ENCODE results near the gene DCK.
A peak's percentile ranks its signal among the peaks of the same experiment; 100 is the strongest.
"Not testable (repeated sequence)": the region's sequence is repeated elsewhere in the genome, so short reads cannot be mapped to it uniquely, and the experiment has no call there.

Gene DCK

GRCh38 chr4:71001363-71001762 lies 7.9 kb downstream of the DCK start:
- not testable (repeated sequence) for DNase-seq (ENCODE audit: low read depth in 2 of 2)

GRCh38 chr4:71004281-71004851 lies 10.9 kb downstream of the DCK start:
- DNase-seq (ENCODE audit: low read depth in 2 of 2): peak in 1 of 2 donors; percentile 24

DNA sequence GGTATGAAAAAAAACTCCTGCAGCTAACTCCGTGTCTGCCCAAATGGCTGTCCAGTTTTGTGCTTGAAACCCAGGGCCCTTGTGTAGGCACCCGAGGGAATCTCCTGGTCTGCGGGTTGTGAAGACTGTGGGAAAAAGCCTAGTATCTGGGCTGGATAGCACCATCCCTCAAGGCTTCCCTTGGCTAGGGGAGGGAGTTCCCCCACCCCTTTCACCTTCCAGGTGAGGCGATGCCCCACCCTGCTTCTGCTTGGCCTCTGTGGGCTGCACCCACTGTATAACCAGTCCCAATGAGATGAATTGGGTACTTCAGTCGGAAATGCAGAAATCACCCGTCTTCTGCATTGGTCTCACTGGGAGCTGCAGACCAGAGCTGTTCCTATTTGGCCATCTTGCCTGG lies 11.6 kb downstream of the DCK start:
- not testable (repeated sequence) for DNase-seq (ENCODE audit: low read depth in 2 of 2)

DNA sequence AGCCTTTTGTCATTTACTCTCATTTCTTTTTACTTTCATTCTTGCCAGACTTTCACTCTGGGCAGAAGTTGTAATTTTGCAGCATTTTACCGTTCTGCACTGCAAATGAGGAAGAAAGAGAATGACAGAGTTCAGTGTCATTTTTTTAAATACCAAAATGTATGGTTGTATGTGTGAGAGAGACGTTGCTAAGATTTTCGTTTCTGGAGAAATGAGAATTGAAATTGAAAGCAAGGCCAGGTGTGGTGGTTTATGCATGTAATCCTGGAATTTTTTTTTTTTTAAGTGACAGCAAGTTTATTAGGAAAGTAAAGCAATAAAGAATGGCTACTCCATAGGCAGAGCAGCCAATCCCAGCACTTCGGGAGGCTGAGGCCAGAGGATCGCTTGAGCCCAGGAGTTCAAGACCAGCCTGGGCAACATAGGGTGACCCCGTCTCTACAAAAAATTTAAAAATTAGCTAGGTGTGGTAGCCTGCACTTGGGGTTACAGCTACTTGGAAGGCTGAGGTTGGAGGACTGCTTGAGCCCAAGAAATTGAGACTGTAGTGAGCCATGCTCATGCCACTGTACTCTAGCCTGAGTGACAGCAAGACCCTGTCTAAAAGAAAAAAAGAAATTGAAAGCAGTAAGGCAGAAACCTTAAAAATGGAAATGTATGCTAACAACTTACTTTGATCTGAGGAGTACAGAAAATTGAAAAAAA lies 12.9 kb downstream of the DCK start:
- no peak for DNase-seq (ENCODE audit: low read depth in 2 of 2)

DNA sequence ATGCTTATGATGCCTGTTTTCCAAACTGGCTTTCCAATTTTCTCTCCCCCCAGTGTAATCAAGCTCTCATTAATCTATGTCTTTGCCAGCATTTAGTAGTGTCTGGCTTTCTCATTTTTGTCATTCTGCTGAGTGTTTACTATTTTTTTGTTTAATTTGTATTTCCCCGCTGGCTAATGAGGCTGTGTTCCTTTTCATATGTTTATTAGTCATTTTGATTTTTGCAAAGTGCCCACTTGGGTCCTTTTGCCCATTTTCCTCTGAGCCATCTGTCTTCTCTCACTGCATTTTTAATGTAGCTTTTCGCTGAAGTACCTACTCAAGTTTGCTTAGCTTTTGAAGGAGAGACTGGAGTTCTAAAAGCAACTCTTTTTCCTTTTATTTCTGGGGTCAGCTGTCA lies 14.7 kb downstream of the DCK start:
- DNase-seq (ENCODE audit: low read depth in 2 of 2): no peak

GRCh38 chr4:71009086-71009485 lies 15.6 kb downstream of the DCK start:
- no peak for DNase-seq (ENCODE audit: low read depth in 2 of 2)

GRCh38 chr4:71009890-71010588 lies 16.6 kb downstream of the DCK start:
- DNase-seq (ENCODE audit: low read depth in 2 of 2): no peak

GRCh38 chr4:71011451-71011850 lies 18.0 kb downstream of the DCK start:
- DNase-seq (ENCODE audit: low read depth in 2 of 2): no peak

GRCh38 chr4:71017391-71017790 lies 23.9 kb downstream of the DCK start:
- DNase-seq (ENCODE audit: low read depth in 2 of 2): not testable (repeated sequence)

- no peak for DNase-seq (ENCODE audit: low read depth in 2 of 2)
These were observed 27.2 kb downstream of the DCK start for GRCh38 chr4:71020611-71021010.

DNA sequence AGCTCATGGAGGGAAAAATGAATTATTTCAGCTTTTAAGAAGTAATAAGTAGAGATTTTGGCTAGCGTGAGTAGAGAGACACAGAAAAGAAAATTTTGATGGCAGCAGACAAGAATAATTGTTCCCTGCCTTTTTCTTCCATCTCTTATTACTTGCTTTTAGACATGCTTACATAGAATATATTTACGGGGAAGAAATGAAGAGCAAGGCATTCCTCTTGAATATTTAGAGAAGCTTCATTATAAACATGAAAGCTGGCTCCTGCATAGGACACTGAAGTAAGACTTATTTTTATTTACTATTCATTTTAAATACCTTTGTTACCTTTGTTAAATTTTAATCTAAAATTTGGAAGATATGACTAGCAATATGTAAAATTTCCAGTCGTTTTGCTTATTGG lies 32.2 kb downstream of the DCK start:
- no peak for DNase-seq (ENCODE audit: low read depth in 2 of 2)

DNA sequence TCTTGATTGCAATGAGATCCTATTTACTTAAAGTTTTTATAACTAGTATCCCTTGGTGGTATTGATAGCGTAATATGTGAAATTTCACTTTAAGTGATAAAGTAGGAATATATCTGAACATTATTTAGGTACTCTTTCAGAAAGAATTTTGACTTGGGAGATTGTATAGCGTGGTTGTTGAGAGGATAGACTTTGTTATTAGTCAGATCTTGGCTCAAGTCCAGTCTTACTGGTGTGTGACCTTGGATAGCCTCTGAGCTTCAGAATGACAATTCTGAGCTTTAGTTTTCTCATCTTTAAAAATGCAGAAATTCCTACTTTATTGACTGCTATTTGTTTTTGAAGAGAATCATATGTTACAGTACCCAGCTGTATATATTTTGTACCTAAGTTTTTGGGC lies 32.6 kb downstream of the DCK start:
- no peak for DNase-seq (ENCODE audit: low read depth in 2 of 2)

DNA sequence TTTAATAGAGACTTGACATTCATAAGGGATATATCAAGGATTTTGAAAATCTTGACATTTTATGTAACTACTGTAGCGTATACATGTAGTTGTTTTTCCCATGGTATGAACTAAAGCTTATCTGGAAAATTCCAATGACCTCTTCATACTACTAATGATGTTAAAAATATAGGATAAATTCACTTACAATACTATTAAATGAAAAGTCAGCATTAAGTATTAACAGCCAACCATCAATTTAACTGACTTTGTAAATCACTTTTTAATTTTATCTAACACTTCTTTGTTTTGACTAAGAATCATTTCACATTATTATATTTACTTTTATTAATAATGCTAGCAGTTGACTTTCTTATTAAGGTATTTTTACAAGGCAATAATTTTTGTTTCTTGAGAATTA lies 34.2 kb downstream of the DCK start:
- DNase-seq (ENCODE audit: low read depth in 2 of 2): no peak

GRCh38 chr4:71029504-71029903 lies 36.1 kb downstream of the DCK start:
- DNase-seq (ENCODE audit: low read depth in 2 of 2): no peak

DNA sequence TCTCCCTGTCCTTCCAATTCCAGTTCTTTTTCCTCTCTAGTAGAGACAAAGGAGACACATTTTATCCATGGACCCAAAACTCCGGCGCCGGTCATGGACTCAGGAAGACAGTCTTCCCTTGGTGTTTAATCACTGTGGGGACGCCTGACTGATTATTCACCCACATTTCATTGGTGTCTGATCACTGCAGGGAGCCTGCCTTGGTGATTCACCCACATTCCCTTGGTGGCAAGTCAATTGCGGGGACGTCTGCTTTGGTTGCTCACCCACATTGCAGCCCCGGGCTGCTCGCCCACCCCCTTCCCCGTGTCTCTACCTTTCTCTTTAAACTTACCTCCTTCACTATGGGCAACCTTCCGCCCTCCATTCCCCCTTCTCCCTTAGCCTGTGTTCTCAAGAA lies 38.7 kb downstream of the DCK start:
- DNase-seq (ENCODE audit: low read depth in 2 of 2): not testable (repeated sequence)

GRCh38 chr4:71045256-71045655 lies 51.8 kb downstream of the DCK start:
- DNase-seq (ENCODE audit: low read depth in 2 of 2): no peak

DNA sequence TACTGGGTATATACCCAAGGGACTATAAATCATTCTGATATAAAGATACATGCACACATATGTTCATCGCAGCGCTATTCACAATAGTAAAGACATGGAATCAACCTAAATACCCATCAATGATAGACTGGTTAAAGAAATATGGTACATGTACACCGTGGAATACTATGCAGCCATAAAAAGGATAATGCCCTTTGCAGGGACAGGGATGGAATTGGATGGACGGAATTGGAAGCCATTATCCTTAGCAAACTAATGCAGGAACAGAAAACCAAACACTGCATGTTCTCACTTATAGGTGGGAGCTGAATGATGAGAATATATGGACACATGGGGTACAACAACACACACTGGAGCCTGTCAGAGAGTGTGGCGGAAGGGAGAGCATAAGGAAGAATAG lies 55.9 kb downstream of the DCK start:
- DNase-seq (ENCODE audit: low read depth in 2 of 2): no peak

- DNase-seq (ENCODE audit: low read depth in 2 of 2): no peak
These were observed 57.4 kb downstream of the DCK start for GRCh38 chr4:71050809-71051208.

- DNase-seq (ENCODE audit: low read depth in 2 of 2): no peak
These were observed 58.6 kb downstream of the DCK start for GRCh38 chr4:71052034-71052433.

- DNase-seq (ENCODE audit: low read depth in 2 of 2): no peak
These were observed 59.3 kb downstream of the DCK start for GRCh38 chr4:71052716-71053115.

DNA sequence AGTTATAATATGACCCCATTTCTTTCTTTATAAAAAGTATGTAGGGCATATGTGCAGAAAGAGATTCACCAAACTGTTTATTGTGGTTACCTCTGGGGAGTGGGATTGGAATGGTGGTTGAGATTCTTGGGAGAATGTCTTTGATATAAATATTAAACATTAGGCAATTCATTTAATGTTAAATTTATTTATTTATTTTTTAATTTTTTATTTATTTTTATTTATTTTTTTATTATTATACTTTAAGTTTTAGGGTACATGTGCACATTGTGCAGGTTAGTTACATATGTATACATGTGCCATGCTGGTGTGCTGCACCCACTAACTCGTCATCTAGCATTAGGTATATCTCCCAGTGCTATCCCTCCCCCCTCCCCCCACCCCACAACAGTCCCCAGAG lies 60.2 kb downstream of the DCK start:
- not testable (repeated sequence) for DNase-seq (ENCODE audit: low read depth in 2 of 2)

DNA sequence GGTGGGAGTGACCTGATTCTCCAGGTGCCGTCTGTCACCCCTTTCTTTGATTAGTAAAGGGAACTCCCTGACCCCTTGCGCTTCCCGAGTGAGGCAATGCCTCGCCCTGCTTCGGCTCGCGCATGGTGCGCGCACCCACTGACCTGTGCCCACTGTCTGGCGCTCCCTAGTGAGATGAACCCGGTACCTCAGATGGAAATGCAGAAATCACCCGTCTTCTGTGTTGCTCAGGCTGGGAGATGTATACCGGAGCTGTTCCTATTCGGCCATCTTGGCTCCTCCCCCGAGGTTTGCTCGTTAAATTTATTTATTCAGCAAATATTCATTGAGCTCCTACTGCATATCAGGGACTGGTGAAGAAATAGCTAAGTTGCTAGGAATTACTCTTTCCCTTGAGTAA lies 66.1 kb downstream of the DCK start:
- not testable (repeated sequence) for DNase-seq (ENCODE audit: low read depth in 2 of 2)

- no peak for DNase-seq (ENCODE audit: low read depth in 2 of 2)
These were observed 69.0 kb downstream of the DCK start for GRCh38 chr4:71062436-71062835.
